Measurements from ENCODE around the gene PLA1A.
A peak's percentile ranks its signal among the peaks of the same experiment; 100 is the strongest.
"Not testable (repeated sequence)": the region's sequence is repeated elsewhere in the genome, so short reads cannot be mapped to it uniquely, and the experiment has no call there.

PLA1A gene

DNA sequence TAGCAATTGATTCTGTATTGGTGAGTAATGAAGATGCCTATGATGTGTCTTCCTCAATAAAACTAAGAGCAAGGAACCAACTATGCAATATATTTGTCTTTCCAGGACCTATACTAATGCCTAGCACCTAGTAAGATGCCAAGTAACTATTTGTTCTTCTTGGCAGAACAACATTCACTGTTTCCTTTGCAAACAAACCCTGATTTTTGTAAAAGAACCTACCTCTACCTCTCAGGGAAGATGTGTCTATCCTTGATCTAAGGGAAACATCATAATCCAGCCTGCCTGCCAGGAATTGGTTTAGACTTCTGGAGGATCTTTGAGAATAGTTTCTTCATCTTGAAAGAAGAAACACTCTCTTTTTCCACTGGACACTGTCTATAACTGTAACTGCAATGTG is 22.2 kb upstream of the PLA1A start:
- no peak for DNase-seq (ENCODE audit: low read depth in 2 of 2, low spot score in 1 of 2)

DNA sequence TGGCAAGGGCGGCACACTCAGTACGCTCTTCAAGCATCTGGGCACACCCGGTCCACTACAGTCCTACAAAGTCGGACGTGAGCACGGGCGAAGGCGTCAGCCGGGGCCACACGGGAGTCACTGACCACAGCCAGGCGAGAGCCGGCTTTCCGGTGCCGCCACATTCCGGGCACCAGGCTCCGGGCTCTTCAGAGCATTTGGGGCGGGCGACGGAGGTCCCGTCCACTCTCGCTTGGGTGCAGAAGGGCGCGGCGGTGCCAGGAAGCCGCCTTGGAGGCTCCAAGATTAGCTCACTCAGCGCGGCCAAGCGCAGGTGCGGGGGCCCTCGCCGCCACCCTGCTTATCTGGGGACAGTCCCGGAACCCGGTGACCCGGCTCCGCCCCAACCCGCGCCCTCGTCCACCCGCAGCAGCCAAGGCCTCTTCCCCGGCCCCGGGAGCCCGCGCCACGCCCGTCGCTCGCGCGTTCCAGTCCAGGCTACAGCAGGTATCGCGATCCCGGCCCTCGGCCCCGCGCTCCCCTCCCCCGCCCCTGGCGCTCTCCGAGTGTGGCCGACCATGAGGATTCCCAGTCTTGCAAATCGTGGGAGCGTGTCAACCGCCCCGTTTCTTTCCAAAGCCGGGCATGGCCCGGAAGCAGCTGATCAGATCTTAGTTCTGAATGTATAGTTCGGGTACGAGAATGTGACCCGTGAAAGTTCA is 18.2 kb upstream of the PLA1A start, which contains the start of gene ADPRH:
Gene ADPRH (plus strand): TSS at position 127 of the 701 bp plus-strand sequence. CDS start 2,678 bp downstream, outside the sequence.
- peak in 1 of 2 donors; percentile 28 for DNase-seq (ENCODE audit: low read depth in 2 of 2, low spot score in 1 of 2)

DNA sequence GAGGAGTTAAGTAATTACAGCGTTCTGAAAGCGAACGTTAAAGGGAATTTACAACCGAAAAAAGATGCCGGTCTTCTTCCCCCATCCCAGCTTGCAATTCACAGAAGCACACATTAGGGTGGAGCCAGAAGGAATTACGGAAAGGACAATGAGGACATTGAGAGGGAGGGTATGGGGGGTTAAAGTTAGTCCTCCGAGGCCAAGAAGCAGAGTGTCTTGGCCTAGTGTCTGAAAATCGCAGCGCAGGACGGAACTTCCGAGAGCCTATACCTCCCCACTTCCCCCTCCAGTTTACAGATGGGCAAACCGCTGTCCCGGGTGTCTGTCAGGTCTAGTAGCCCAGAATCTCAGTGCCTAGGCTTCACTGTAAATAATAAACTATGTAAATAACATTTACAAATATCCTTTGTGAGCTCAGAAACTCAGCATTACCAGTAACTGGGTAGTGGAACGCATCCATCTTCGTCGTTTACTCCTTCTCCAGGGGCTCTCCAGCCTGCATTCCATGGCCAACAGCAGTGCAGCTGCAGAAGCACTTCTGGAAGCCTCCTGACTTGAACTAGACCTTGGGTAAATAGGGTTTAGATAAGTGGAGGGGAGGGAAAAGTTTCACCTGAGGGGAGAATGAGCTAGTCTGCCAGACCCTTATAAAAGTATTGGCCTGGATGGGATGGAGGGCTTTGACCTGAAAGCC is 17.5 kb upstream of the PLA1A start:
- DNase-seq (ENCODE audit: low read depth in 2 of 2, low spot score in 1 of 2): no peak

DNA sequence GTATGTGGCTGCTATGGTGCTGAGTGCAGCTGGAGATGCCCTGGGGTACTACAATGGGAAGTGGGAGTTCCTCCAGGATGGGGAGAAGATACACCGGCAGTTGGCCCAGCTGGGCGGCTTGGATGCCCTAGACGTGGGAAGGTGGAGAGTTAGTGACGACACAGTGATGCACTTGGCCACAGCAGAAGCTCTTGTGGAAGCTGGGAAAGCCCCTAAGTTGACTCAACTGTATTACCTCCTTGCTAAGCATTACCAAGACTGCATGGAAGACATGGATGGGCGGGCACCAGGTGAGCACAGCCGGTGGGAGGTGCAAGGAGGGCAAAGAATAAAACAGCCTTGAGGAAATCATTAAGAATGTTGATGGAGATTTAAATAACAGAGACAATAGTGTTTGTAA is 15.5 kb upstream of the PLA1A start:
- DNase-seq (ENCODE audit: low read depth in 2 of 2, low spot score in 1 of 2): no peak

DNA sequence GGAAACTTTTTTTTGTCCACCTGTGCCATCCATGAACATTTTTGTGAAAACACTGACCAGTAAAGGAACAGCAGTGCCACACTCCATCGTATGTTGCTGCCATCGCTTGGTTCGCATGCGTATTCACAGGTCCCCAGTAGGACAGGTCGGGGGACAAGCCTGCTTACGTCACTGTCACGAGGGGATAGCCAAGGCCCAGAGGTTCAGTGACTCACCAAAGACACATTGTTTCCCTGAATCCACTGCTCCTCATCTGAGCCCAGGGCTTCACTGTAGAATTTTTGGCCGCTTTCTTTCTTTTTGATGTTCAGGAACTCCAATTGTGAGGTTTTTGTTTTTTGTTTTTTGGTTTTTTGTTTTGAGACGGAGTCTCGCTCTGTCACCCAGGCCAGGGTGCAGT is 12.5 kb upstream of the PLA1A start:
- no peak for DNase-seq (ENCODE audit: low read depth in 2 of 2, low spot score in 1 of 2)

GRCh38 chr3:119585856-119586570 is 11.7 kb upstream of the PLA1A start:
- no peak for DNase-seq (ENCODE audit: low read depth in 2 of 2, low spot score in 1 of 2)

GRCh38 chr3:119586733-119587172 is 10.9 kb upstream of the PLA1A start:
- DNase-seq (ENCODE audit: low read depth in 2 of 2, low spot score in 1 of 2): no peak

DNA sequence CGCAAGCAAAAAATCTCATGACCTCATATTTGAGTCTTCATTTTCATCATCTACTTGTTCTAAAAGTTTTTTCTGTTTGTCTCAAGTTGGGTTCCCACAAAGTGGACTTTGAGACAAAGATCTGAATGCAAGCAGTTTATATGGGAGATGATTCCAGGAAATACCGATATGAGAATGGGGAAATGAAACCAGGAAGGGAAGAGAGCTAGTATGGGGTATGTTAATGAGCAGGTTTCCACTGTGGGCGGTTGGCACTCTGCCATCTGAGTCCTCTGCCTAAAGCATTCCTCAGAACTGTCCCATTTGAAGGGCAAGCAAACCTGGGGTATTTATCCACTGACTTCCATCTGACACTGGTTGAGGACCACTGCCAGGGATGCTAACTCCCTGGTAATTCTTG is 9.6 kb upstream of the PLA1A start:
- no peak for DNase-seq (ENCODE audit: low read depth in 2 of 2, low spot score in 1 of 2)

GRCh38 chr3:119589102-119589773 is 8.4 kb upstream of the PLA1A start:
- no peak for DNase-seq (ENCODE audit: low read depth in 2 of 2, low spot score in 1 of 2)

- DNase-seq (ENCODE audit: low read depth in 2 of 2, low spot score in 1 of 2): no peak
Observed at GRCh38 chr3:119590706-119591105, 7.0 kb upstream of the PLA1A start.

DNA sequence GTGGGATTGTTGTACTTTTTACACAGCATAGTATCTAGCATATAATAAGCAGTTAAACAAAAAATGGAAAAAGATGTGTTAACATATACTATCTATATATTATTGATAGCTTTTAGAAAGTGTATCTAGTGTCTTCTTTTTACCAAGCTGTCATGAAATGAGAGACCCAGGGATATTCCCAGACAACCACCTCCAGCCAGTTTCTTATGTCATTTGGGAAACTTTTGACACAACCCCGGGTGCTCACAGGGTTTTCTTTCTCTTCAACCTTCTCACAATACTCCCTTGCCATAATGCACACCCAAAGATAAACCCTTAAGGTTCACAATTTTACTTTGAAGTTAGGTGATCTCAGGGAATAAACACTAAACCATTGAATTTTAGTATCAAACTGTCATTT is 4.8 kb upstream of the PLA1A start:
- DNase-seq (ENCODE audit: low read depth in 2 of 2, low spot score in 1 of 2): no peak

- no peak for DNase-seq (ENCODE audit: low read depth in 2 of 2, low spot score in 1 of 2)
Observed at GRCh38 chr3:119594066-119594465, 3.6 kb upstream of the PLA1A start.

GRCh38 chr3:119594929-119595328 is 2.8 kb upstream of the PLA1A start:
- not testable (repeated sequence) for DNase-seq (ENCODE audit: low read depth in 2 of 2, low spot score in 1 of 2)

DNA sequence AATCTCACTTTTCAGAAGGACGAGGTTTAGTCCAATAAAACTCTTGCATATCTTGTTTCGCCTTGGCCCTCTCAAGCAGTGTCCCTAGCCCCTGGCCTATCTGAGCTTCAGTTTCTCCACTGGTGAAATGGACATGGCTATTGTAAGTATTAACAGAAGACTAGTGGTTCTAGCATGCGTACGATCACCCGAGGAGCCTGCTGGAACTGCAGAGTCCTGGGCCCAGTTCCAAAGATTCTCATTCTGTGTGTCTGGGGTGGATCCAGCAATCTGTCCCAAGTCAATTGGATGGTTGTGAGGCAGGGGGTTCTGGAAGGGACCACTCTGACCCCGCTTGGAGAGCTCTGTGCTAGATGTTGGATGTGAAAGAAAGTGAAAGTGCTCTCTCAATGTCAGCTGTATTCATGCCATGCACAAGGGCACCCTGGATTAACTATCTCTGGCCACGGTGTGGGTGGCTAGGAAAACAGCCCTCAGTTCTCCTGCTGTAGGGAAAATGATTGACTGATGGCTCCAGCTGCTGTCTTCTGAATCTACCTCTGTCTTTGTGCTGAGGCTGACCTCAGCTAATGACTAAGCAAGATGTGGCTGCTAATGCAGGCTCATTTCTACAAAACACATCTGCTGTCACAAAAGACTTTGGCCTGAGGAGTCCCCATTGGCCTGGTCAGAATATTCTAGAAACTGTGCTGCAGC is 1.9 kb upstream of the PLA1A start:
- DNase-seq (ENCODE audit: low read depth in 2 of 2, low spot score in 1 of 2): no peak

DNA sequence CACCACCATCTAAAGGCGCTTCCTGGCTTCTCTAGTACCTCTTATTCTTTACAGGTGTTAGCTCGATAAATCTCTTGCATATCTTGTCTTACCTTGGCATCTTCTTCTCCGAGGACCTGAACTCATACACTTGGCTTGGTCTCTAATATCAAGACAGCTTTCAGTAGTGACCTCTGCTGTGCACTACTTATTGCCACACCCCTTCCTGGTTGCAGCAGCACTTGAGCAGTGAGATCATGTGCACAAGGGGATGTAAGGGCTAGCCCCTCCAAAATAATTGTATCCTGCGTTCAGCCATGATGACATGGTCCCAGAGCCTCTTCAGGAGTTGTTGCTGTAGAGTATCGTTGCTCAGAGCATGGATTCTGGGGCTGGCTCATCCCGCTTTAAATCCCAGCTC is 1.3 kb upstream of the PLA1A start:
- DNase-seq (ENCODE audit: low read depth in 2 of 2, low spot score in 1 of 2): no peak

- DNase-seq (ENCODE audit: low read depth in 2 of 2, low spot score in 1 of 2): no peak
Observed at GRCh38 chr3:119598410-119599098, 869 bp downstream of the PLA1A start.

DNA sequence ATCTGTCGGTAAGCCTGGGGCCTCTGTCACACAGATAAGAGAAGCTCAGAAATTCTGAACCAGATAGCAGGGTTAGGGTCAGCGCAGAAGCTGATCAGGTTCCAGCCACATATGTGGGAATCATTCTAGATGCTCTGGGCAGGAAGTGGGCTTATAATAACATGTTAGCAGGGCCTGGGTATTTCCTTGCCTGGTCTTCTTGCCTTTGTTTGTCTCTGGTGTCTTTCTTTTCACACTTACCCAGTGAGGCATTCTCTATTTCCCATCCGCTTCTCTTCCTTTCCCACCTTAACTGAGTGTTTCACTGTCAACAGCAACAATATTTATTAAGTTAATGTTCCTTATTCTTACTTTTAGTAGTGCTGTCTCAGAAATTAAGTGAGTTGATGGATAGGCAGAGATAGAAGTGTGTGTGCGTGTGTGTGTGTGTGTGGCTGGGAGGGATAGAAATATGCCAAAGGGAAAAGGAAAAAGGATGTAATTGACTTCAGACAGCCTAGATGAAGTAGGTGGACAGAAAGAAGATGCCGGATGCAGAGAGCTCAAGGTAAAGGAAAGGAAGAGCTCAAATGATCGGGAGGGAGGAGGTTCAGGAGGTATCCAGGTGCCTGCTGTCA is 2.0 kb downstream of the PLA1A start:
- DNase-seq (ENCODE audit: low read depth in 2 of 2, low spot score in 1 of 2): no peak

GRCh38 chr3:119600732-119601131 is 3.0 kb downstream of the PLA1A start:
- no peak for DNase-seq (ENCODE audit: low read depth in 2 of 2, low spot score in 1 of 2)

DNA sequence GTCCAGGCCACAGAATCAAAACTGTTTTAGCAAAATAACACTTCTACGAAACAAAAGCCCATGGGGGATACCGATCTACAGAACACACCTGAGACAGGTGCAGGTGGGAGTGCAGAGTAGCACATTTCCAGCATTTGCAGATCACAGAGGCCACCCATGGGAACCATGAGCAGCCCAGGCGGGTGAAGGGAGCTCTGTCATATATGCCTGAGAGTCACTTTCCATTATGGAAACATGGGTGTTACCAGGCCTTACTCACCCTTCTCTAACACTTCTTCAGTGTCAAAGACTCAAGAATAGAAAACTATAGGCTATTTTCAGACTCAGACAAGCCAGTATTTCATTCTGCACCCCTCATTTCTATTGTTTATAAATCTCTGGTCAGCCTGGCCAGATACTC is 3.5 kb downstream of the PLA1A start:
- no peak for DNase-seq (ENCODE audit: low read depth in 2 of 2, low spot score in 1 of 2)

- DNase-seq (ENCODE audit: low read depth in 2 of 2, low spot score in 1 of 2): no peak
Observed at GRCh38 chr3:119602676-119603075, 5.0 kb downstream of the PLA1A start.

Data from stimulated activated CD8-positive, alpha-beta memory T cell treated with anti-CD3 and anti-CD28 coated beads, Interleukin-4, amount 100 ng/mL, for 1 hour (primary cell).